Gastroesophageal sphincter (tissue), 4 donors: Measurements from ENCODE around the gene KRTAP19-1. TPM values are rescaled to one million over a fixed set of nuclear protein-coding genes. Genes with fewer than 3 reads are reported as not detected.

Experiments used
- ATAC-seq: fragments of 150-250 bp; one replicate; pipeline ENCODE4 v1.9.1; 2016; ENCODE audit warnings: mild to moderate bottlenecking, moderate library complexity
- H3K27ac ChIP-seq, 4 donors: fragments of 200-600 bp; sonication (generic) in 3 of 4; 1 replicate in 3 of 4; 2 replicates in 1 of 4; pipeline ENCODE4 v1.5.1; 2016 to 2019
- H3K27me3 ChIP-seq: fragments of 200-600 bp; sonication (generic); one replicate; pipeline ENCODE4 v1.5.1; 2019
- H3K36me3 ChIP-seq, 2 donors: fragments of 200-600 bp; sonication (generic); one replicate each; pipeline ENCODE4 v1.5.1; 2019; ENCODE audit warnings: control low read depth in 1 of 2
- H3K4me1 ChIP-seq, 3 donors: fragments of 200-600 bp; sonication (generic); 1 replicate in 2 of 3; 2 replicates in 1 of 3; pipeline ENCODE4 v1.5.1; 2016 to 2019; ENCODE audit warnings: control low read depth in 2 of 3
- H3K4me3 ChIP-seq, 2 donors: fragments of 200-600 bp; sonication (generic); one replicate each; pipeline ENCODE4 v1.5.1; 2019; ENCODE audit warnings: mild to moderate bottlenecking in 1 of 2, moderate library complexity in 1 of 2
- H3K9me3 ChIP-seq, 3 donors: fragments of 200-600 bp; sonication (generic); one replicate each; pipeline ENCODE4 v1.5.1; 2017 to 2019; ENCODE audit warnings: control low read depth in 2 of 3
- EP300 ChIP-seq: sonication (generic); formaldehyde crosslinking; IDR thresholded peaks from one replicate; pipeline ENCODE4 v1.6.1; 2017; ENCODE audit warnings: antibody characterized with exemption, mild to moderate bottlenecking
- POLR2AphosphoS5 ChIP-seq: sonication (generic); formaldehyde crosslinking; IDR thresholded peaks from one replicate; pipeline ENCODE4 v1.6.1; 2017; ENCODE audit warnings: antibody characterized with exemption
- WGBS, 2 donors: methylation state at CpG; one replicate each; pipeline ENCODE4 v1.1.5; 2018; ENCODE audit warnings: low coverage in 1 of 2; 5-methylcytosine and 5-hydroxymethylcytosine counted together
- small RNA-seq, 4 donors: library from RNA; depleted of rRNA; stranded (forward); fragments of <200 nt; gene quantifications; one replicate each; pipeline ENCODE3, GENCODE V24; 2016
- total RNA-seq, 4 donors: library from RNA; depleted of rRNA; stranded (reverse); fragments of >200 nt; gene quantifications; one replicate each; pipeline ENCODE4 v1.1.0, GENCODE V29; 2016
- TF ChIP-seq, protein P1 (sequence below), 4 experiments: fragments of 200-600 bp in 2 of 4; fragments of 450-650 bp in 2 of 4; sonication (generic) in 1 of 4; IDR thresholded peaks; one replicate each; pipeline ENCODE4 v1.5.1; 2017 to 2019; ENCODE audit warnings: antibody characterized with exemption in 4 of 4, mild to moderate bottlenecking in 2 of 4, moderate library complexity in 2 of 4

The KRTAP19-1 gene
- total RNA-seq, 4 donors from 2014 or later = not detected

- H3K9me3 ChIP-seq = no peaks in the 10 kb centered on the region
- TF ChIP-seq, protein P1, sequence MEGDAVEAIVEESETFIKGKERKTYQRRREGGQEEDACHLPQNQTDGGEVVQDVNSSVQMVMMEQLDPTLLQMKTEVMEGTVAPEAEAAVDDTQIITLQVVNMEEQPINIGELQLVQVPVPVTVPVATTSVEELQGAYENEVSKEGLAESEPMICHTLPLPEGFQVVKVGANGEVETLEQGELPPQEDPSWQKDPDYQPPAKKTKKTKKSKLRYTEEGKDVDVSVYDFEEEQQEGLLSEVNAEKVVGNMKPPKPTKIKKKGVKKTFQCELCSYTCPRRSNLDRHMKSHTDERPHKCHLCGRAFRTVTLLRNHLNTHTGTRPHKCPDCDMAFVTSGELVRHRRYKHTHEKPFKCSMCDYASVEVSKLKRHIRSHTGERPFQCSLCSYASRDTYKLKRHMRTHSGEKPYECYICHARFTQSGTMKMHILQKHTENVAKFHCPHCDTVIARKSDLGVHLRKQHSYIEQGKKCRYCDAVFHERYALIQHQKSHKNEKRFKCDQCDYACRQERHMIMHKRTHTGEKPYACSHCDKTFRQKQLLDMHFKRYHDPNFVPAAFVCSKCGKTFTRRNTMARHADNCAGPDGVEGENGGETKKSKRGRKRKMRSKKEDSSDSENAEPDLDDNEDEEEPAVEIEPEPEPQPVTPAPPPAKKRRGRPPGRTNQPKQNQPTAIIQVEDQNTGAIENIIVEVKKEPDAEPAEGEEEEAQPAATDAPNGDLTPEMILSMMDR (IDR thresholded peaks at IDR 0.05) = no peak
- TF ChIP-seq EP300 = no peak
- no peak for TF ChIP-seq POLR2AphosphoS5
- H3K36me3 ChIP-seq = no peaks in the 10 kb centered on the region
- 71 to 83% methylated on average over 7 of the region's 9 CpGs for WGBS, 2 donors
- no peak within 1 kb of the TSS for H3K27ac ChIP-seq
- no peak for ATAC-seq
- no peaks in the 10 kb centered on the region for H3K27me3 ChIP-seq
- no peaks in the 10 kb centered on the region for H3K4me1 ChIP-seq
- no peak within 1 kb of the TSS for H3K4me3 ChIP-seq
These were observed 50.0 kb downstream of the KRTAP19-1 start, which contains the start of gene KRTAP13-4 for GRCh38 chr21:30430170-30430655. TSS of gene KRTAP13-4 (plus strand) at chr21:30430220. CDS start at chr21:30430276, 56 bp downstream.

Small RNAs within 50 kb of the gene (small RNA-seq; reads per million reads assigned to genes)
- gene AP000567.1 (0 reads per million in 4 donors), gene KRTAP19-10P (0 reads per million in 4 donors), gene KRTAP19-9P (0 reads per million in 4 donors)

Other genes with a start within 250 kb of the KRTAP19-1 start
- gene KRTAP24-1, start 197.4 kb downstream of the KRTAP19-1 start, total RNA-seq = not detected
- not detected for gene KRTAP25-1, start 190.9 kb downstream of the KRTAP19-1 start, total RNA-seq
- gene KRTAP26-1, start 160.1 kb downstream of the KRTAP19-1 start, total RNA-seq = not detected
- gene KRTAP27-1, start 142.7 kb downstream of the KRTAP19-1 start, total RNA-seq = not detected
- not detected for gene KRTAP23-1, start 131.8 kb downstream of the KRTAP19-1 start, total RNA-seq
- not detected for gene KRTAP13-2, start 108.1 kb downstream of the KRTAP19-1 start, total RNA-seq
- not detected for gene KRTAP13-1, start 84.3 kb downstream of the KRTAP19-1 start, total RNA-seq
- gene KRTAP13-3, start 54.4 kb downstream of the KRTAP19-1 start, total RNA-seq = not detected
- gene KRTAP13-4, start 50.1 kb downstream of the KRTAP19-1 start, total RNA-seq = not detected
- not detected for gene KRTAP15-1, start 40.1 kb downstream of the KRTAP19-1 start, total RNA-seq
- gene KRTAP19-2, start 7.1 kb upstream of the KRTAP19-1 start, total RNA-seq = not detected
- 1 to 10 TPM in 1 of 4 donors, not detected in 3; 1.7 TPM for gene KRTAP19-3, start 11.6 kb upstream of the KRTAP19-1 start, total RNA-seq
- gene KRTAP19-4, start 16.8 kb upstream of the KRTAP19-1 start, total RNA-seq = not detected
- gene KRTAP19-5, start 21.8 kb upstream of the KRTAP19-1 start, total RNA-seq = not detected
- not detected for gene KRTAP19-6, start 61.5 kb upstream of the KRTAP19-1 start, total RNA-seq
- gene KRTAP19-7, start 80.9 kb upstream of the KRTAP19-1 start, total RNA-seq = not detected
- not detected for gene KRTAP22-2, start 110.0 kb upstream of the KRTAP19-1 start, total RNA-seq
- not detected for gene KRTAP6-3, start 112.1 kb upstream of the KRTAP19-1 start, total RNA-seq
- gene KRTAP6-2, start 118.5 kb upstream of the KRTAP19-1 start, total RNA-seq = not detected
- gene KRTAP22-1, start 120.7 kb upstream of the KRTAP19-1 start, total RNA-seq = not detected
- gene KRTAP6-1, start 133.6 kb upstream of the KRTAP19-1 start, total RNA-seq = not detected
- gene KRTAP20-1, start 136.1 kb upstream of the KRTAP19-1 start, total RNA-seq = not detected
- gene KRTAP20-4, start 140.3 kb upstream of the KRTAP19-1 start, total RNA-seq = not detected
- gene KRTAP20-2, start 154.8 kb upstream of the KRTAP19-1 start, total RNA-seq = not detected
- gene KRTAP20-3, start 162.5 kb upstream of the KRTAP19-1 start, total RNA-seq = not detected
- gene KRTAP21-3, start 238.4 kb upstream of the KRTAP19-1 start, total RNA-seq = not detected